COLO668 (cell line): ENCODE data around the gene NAPA.
A peak's percentile ranks its signal among the peaks of the same experiment; 100 is the strongest.

ENCODE experiments used
- DNase-seq: peaks from one replicate; lab custom pipeline; 2025; ENCODE audit not compliant: unreplicated experiment; lab: John Stamatoyannopoulos, UW

The NAPA gene

GRCh38 chr19:47503130-47503825, 11.6 kb downstream of the NAPA start:
- no peak for DNase-seq

GRCh38 chr19:47499863-47500830, 14.7 kb downstream of the NAPA start:
- no peak for DNase-seq

GRCh38 chr19:47499371-47499770, 15.5 kb downstream of the NAPA start:
- DNase-seq, result no peak

- DNase-seq, result no peak
Measured at GRCh38 chr19:47498561-47498960, 16.3 kb downstream of the NAPA start.

DNA sequence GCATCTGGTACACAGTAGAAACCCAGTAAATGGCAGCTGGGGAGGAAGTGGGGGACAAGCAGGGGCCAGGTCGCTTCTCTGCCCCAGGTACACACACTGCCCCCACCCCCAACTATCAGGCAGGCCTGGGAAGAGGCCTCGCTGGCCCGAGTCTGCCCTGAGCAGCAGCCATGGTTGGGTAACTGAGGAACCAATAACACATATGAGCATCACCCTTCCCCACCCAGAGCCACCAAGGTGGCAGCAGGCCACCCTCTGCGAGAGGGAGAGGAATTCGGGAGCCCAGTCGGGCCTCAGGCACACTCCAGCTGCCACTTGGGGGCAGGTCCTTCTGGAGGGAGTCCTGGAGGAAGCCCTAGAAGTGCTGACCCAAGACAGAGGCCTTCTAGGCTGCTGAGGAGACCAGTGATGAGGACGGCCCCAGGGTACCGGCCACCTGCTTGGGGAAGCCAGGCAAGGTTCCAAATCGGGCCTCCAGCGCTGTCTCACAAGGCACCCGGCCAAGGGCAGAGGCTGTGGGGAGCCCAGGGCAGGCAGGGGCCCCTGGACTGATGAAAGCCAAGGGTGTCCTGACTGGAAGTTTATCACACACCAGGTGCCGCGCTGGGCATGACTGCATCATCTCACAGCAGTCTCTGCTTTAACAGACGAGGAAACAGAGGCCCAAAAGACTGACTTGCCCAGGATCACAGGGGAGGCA, 16.9 kb downstream of the NAPA start:
- DNase-seq, result no peak

DNA sequence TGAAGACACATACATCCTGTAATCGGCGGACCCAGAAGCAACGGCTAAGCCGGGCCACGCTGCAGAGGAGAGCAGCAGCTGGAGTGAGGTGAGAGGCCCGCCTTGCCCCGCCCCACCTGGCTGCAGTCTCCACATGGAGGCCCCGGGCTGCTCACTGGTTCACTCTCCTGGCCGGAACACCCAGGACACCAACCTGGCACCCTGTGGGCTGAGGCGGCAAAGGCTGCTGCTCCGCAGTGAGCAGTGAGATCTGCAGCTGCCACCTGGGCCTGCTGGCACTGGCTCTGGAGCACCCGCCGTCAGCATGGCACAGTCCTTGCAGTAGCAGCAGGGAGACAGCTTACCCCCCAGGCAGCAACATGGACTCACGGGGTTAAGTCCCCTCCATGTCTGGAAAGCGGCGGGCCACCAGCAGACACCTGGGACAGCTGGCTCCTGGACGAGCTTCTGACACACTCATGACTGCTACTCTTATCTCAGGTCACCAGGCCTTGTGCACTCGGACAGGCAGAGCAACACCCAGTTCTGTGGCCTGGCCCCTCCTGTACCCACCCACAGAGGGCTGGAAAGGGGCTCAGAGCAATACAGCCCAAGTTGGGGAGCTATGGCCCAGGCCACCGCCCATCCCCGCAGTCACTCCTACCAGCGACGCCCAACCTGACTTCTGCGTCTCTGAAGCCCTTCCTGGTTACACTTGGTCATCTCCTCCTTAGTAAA, 17.7 kb downstream of the NAPA start:
- no peak for DNase-seq

DNA sequence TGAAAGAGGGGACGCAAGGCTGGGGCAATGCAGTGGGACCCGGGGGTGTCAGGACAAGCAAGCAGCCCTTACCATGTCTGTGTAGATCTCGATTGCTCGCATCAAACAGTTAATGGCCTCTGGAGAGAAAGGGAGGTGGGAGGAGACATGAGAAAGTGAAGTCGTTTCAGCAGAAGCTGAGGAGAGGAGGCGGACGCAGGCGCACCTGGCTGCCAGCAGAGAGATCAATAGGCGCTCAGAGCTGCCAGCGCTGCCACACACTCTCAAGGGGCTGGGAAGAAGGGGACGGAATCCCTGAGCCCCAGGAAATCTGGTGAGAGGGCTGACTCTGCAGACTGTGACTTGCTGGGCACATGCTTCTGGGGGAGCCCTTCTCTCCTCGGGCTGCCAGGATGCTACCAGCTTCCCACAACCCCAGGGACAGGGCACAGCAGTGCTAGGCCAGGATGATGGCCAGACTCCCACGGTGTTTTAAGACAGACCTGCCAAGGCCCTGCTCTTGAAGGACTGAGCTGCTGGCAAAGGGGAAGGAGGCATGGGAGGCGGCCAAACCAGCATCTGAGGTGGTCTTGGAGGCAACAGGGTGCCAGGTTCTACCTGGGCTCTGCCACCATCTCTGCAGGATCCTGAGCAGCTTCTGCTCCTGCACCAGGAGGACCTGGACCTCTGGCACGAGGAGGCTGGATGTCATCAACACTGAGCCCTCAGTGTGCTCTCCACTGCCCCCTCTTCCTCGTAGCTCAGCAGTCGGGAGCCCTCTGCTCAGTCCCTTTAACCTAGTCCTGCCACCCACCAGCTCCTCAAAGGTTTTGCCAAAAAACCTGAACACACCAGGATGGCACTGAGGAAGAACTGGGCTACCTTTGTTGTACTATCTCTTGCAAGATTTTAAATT, 19.1 kb downstream of the NAPA start:
- DNase-seq, result peak; percentile 2

GRCh38 chr19:47494729-47495128, 20.1 kb downstream of the NAPA start:
- DNase-seq, result peak; percentile 53

GRCh38 chr19:47494211-47494547, 20.7 kb downstream of the NAPA start:
- DNase-seq, result no peak

DNA sequence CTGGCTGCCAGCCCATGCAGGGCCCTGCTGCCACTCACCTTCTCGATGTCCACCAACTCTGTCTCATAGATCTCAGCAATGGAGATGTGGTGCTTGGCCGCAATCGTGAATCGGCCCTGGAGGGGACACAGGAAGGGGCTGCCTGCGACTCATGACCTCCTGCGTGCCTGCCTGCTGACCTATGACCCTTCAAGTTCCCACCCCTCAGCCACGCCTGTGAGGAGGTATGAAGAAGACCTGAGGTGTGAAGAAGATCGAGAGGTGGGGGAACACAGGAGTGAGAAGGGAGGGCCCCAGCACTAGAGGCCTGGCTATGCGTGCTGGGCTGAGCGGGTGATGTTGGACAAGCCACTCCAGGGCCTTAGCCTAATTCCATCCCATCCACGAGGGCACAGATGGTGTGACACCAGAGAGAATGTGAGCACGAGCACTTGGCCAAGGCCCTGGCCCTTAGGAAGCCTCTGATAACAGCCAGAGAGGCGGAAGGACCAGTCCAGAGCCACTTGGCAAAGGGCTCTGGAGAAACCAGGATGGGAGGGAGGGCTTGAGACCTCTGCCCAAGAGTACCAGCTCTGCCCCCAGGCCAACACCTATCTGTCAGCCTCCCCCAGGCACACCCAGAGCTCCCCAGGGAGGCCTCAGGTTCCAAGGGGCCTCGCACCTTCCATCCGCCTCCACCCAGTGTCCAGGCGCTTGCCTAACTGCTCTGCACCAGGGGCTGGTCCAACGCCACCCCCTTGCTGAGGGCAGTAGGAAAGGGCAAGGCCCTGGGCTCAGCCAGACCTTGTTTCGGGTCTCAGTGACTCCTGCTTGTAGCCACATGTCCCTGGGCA, 21.3 kb downstream of the NAPA start:
- no peak for DNase-seq

- no peak for DNase-seq
Measured at GRCh38 chr19:47492571-47493377, 22.1 kb downstream of the NAPA start.

DNA sequence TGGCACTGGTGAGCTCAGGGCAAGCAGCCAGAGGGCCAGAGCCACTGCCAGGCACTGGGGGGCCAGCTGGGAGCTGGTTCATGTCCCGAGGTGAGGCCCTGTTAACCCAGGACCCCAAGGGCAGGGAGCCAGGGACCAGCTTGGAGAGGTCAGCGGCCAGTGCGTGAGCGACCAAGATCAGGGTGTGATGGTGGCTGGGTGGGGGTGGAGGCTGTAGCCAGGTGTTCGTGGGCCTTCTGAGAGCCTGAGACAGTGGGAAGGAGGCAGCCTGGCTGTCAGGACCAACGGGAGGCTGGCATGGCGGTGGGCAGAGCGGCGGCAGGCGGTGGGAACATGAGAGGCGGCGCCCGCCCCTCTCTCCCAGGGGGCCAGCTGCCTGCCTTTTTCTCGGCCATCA, 22.7 kb downstream of the NAPA start:
- no peak for DNase-seq

DNA sequence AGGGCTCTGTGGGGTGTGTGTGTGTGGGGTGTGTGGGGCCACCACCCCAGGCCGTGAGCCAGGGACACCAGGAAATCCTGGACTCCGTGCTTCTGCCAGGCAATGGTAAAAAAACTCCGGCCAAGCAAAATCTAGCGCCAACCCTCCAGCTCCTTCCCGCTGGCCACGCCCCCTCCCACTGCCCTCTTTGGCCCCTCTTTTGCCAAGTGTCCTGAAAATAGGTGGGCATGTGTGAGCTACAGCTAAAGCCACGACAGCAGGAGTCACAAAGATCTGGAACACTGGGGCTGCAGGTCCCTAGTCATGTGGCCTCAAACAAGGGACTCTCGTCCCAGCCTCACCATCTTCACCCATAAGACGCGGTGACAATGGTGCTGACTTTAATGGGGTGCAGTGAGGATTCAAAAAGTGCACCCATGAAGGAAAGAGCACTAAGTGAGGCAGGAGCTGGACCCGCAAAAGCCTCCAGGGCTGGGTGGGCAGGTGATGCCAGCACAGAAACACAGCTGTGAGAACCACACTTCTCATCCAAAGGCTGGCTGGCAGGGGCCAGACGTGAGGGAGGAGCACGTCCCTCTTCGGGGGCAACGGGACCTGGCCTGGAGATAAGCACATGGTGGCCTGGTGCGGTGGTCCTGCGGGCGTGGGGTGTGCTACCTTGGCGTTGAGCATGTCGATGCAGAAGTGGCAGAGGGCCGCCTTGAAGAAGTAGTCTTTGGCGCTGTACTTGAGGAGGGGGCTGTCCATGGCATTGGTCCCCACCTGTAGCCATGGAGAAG, 23.3 kb downstream of the NAPA start:
- no peak for DNase-seq

DNA sequence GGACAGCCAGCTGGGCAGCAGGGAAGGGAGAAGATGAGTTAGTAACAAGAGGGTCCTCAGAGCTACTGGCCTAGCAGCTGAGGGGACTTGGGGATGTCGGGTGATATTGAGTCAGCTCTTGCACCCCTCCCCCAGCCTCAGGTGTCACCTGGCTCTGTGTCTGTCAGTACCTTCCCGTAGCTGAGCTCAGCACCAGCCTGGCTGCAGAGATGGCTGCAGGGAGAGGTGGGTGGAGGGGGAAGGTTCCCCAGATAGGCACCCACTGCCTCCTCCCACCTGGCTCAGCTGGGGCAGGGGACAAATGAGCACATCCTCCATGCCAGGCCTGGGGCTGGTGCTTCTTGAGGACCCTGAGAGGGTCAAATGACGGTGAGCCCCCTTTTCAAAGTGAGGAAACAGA, 24.0 kb downstream of the NAPA start:
- no peak for DNase-seq

GRCh38 chr19:47490031-47490430, 24.8 kb downstream of the NAPA start:
- DNase-seq, result no peak

DNA sequence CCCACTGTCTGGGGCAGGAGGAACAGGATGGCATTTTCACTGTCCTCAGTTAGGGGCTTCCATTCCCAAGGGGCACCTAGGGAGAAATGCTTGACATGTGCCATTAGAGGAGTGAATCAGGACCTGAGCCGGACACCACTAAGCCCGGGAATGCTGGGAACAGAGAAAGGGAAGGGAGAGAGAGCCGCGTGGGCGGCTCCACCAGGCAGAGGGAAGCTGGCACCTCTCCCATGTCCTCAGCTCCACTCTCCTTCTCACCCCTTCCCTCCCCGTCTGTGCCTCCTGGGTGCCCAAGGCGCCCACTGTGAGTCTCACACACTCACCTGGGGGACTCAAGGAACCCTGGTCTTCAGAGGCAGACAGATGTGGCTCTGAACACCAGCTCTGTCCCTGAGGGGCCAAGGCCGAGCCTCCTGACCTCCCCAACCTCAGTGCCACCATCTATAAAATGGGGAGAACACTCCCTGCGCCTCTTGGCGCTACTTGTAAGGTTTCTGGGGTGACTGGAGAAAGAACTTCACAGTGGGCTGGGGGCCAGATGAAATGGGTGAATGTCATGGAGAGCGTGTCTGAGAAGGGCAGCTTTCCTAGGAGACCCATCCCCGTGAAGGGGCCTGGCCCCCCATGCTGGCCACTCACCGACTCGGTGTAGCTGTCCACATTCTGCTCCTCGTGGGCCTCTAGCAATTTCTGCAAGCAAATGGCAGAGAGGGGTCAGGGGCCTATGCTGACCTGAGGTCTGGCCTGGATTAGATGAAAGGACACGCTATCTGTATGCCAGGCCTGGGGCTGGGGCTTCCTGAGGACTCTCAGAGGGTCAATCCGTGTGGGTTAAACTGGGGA, 25.6 kb downstream of the NAPA start:
- DNase-seq, result no peak
